ENCODE data around the gene GPR15LG.

GRCh38 chr10:84230359-84230758 lies 56.8 kb downstream of the GPR15LG start:
- no peak for TF ChIP-seq POLR2AphosphoS5 (IDR thresholded peaks at IDR 0.05; ENCODE audit: low read depth)
- no peak for TF ChIP-seq GABPA (IDR thresholded peaks at IDR 0.05; ENCODE audit: low read depth)
- TF ChIP-seq CTCF (IDR thresholded peaks at IDR 0.05; ENCODE audit: insufficient read depth, low read length), result no peak
- no peak for TF ChIP-seq SPI1 (IDR thresholded peaks at IDR 0.05; ENCODE audit: borderline replicate concordance, low read depth)
- no peak for TF ChIP-seq REST (IDR thresholded peaks at IDR 0.05; ENCODE audit: insufficient replicate concordance, low read depth)
